ENCODE measurements around the gene ALDH16A1.

- TF ChIP-seq, protein P1, sequence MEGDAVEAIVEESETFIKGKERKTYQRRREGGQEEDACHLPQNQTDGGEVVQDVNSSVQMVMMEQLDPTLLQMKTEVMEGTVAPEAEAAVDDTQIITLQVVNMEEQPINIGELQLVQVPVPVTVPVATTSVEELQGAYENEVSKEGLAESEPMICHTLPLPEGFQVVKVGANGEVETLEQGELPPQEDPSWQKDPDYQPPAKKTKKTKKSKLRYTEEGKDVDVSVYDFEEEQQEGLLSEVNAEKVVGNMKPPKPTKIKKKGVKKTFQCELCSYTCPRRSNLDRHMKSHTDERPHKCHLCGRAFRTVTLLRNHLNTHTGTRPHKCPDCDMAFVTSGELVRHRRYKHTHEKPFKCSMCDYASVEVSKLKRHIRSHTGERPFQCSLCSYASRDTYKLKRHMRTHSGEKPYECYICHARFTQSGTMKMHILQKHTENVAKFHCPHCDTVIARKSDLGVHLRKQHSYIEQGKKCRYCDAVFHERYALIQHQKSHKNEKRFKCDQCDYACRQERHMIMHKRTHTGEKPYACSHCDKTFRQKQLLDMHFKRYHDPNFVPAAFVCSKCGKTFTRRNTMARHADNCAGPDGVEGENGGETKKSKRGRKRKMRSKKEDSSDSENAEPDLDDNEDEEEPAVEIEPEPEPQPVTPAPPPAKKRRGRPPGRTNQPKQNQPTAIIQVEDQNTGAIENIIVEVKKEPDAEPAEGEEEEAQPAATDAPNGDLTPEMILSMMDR (IDR thresholded peaks at IDR 0.05) = no peak
- no peak for TF ChIP-seq POLR2A (IDR thresholded peaks at IDR 0.05)
These were observed 35.9 kb upstream of the ALDH16A1 start for GRCh38 chr19:49417088-49417487.
